Activated effector memory CD4-positive, alpha-beta T cell treated with Interleukin-2 at 50 U/mL for 16 hours (primary cell): Measurements from ENCODE around the gene AP3S2.

Source experiments
- DNase-seq: peaks from one replicate; pipeline ENCODE4 v3.0.0-alpha.2; 2020

Gene AP3S2

GRCh38 chr15:89830639-89831038, 63.2 kb downstream of the AP3S2 start:
- DNase-seq: no peak

- no peak for DNase-seq
Observed at GRCh38 chr15:89829616-89830440, 64.0 kb downstream of the AP3S2 start.

- DNase-seq: no peak
Observed at GRCh38 chr15:89829161-89829560, 64.6 kb downstream of the AP3S2 start.

- no peak for DNase-seq
Observed at GRCh38 chr15:89828281-89829145, 65.3 kb downstream of the AP3S2 start.

- DNase-seq: no peak
Observed at GRCh38 chr15:89827829-89828228, 66.0 kb downstream of the AP3S2 start.

GRCh38 chr15:89826671-89827655, 66.8 kb downstream of the AP3S2 start:
- no peak for DNase-seq

GRCh38 chr15:89825271-89825940, 68.4 kb downstream of the AP3S2 start:
- no peak for DNase-seq

GRCh38 chr15:89824607-89824867, 69.3 kb downstream of the AP3S2 start:
- DNase-seq: no peak

GRCh38 chr15:89823836-89824606, 69.8 kb downstream of the AP3S2 start:
- DNase-seq: no peak

GRCh38 chr15:89822951-89823711, 70.7 kb downstream of the AP3S2 start:
- no peak for DNase-seq

GRCh38 chr15:89822611-89822950, 71.2 kb downstream of the AP3S2 start:
- DNase-seq: no peak

- DNase-seq: no peak
Observed at GRCh38 chr15:89822026-89822425, 71.8 kb downstream of the AP3S2 start.

- no peak for DNase-seq
Observed at GRCh38 chr15:89820666-89821611, 72.9 kb downstream of the AP3S2 start.

GRCh38 chr15:89818287-89818686, 75.5 kb downstream of the AP3S2 start:
- DNase-seq: no peak

- DNase-seq: no peak
Observed at GRCh38 chr15:89817701-89818280, 76.0 kb downstream of the AP3S2 start.

- DNase-seq: no peak
Observed at GRCh38 chr15:89815769-89816168, 78.0 kb downstream of the AP3S2 start.

GRCh38 chr15:89814112-89814742, 79.6 kb downstream of the AP3S2 start:
- no peak for DNase-seq

GRCh38 chr15:89813381-89814111, 80.2 kb downstream of the AP3S2 start:
- DNase-seq: no peak
